Neural progenitor cell (in vitro differentiated cells): Measurements from ENCODE around the gene SPATA21. TPM values are rescaled to one million over a fixed set of nuclear protein-coding genes. Genes with fewer than 3 reads are reported as not detected.
"Not testable (repeated sequence)": the region's sequence is repeated elsewhere in the genome, so short reads cannot be mapped to it uniquely, and the experiment has no call there.

Source experiments
- DNase-seq: peaks from one replicate; pipeline ENCODE4 v3.0.0-alpha.2; 2016; ENCODE audit warnings: low spot score
- H2AFZ ChIP-seq: fragments of 200-600 bp; sonication (generic); replicated peaks from 2 replicates; pipeline ENCODE4 v1.6.1; 2016; ENCODE audit warnings: antibody characterized with exemption
- H3F3A ChIP-seq: fragments of 200-600 bp; sonication (generic); 2 replicates; pipeline ENCODE4 v1.6.1; 2016; ENCODE audit warnings: antibody characterized with exemption, low read depth
- H3K27ac ChIP-seq: fragments of 200-600 bp; sonication (generic); 2 replicates; pipeline ENCODE4 v1.5.1; 2016; ENCODE audit warnings: mild to moderate bottlenecking
- H3K27me3 ChIP-seq: fragments of 200-600 bp; sonication (generic); 2 replicates; pipeline ENCODE4 v1.6.1; 2016; ENCODE audit warnings: mild to moderate bottlenecking, moderate library complexity
- H3K36me3 ChIP-seq: fragments of 200-600 bp; sonication (generic); 2 replicates; pipeline ENCODE4 v1.5.1; 2016
- H3K4me1 ChIP-seq: fragments of 200-600 bp; sonication (generic); 2 replicates; pipeline ENCODE4 v1.6.1; 2016; ENCODE audit warnings: mixed run types
- H3K4me2 ChIP-seq: fragments of 200-600 bp; sonication (generic); 2 replicates; pipeline ENCODE4 v1.6.1; 2016
- H3K4me3 ChIP-seq: fragments of 200-600 bp; sonication (generic); 2 replicates; pipeline ENCODE4 v1.5.1; 2016
- H3K79me2 ChIP-seq: fragments of 200-600 bp; sonication (generic); 2 replicates; pipeline ENCODE4 v1.6.1; 2016; ENCODE audit warnings: low read depth
- H3K9ac ChIP-seq: fragments of 200-600 bp; sonication (generic); 2 replicates; pipeline ENCODE4 v1.6.1; 2016
- H3K9me3 ChIP-seq: fragments of 200-600 bp; sonication (generic); 2 replicates; pipeline ENCODE4 v1.5.1; 2016; ENCODE audit warnings: low read depth
- H4K20me1 ChIP-seq: fragments of 200-600 bp; sonication (generic); 2 replicates; pipeline ENCODE4 v1.6.1; 2016; ENCODE audit warnings: low read depth
- H3K27ac Mint-ChIP-seq: 3 replicates; pipeline ENCODE4 v1.8.0; 2021; ENCODE audit warnings: mixed read lengths
- H3K27me3 Mint-ChIP-seq: 2 replicates; pipeline ENCODE4 v1.8.0; 2022; ENCODE audit warnings: low read depth, mild to moderate bottlenecking, inconsistent platforms, moderate library complexity, mixed read lengths; ENCODE audit not compliant: insufficient read depth
- H3K36me3 Mint-ChIP-seq: 3 replicates; pipeline ENCODE4 v1.8.0; 2021; ENCODE audit warnings: mixed read lengths
- H3K4me1 Mint-ChIP-seq: 3 replicates; pipeline ENCODE4 v1.8.0; 2021; ENCODE audit warnings: mixed read lengths
- H3K4me3 Mint-ChIP-seq: 3 replicates; pipeline ENCODE4 v1.8.0; 2021; ENCODE audit warnings: mild to moderate bottlenecking, moderate library complexity, mixed read lengths
- H3K9me3 Mint-ChIP-seq: 3 replicates; pipeline ENCODE4 v1.8.0; 2020; ENCODE audit warnings: mixed read lengths
- EZH2 ChIP-seq: fragments of 200-600 bp; sonication (generic); IDR thresholded peaks from 2 replicates; pipeline ENCODE4 v1.6.1; 2017; ENCODE audit warnings: antibody characterized with exemption, mild to moderate bottlenecking, moderate library complexity
- EZH2phosphoT487 ChIP-seq: fragments of 200-600 bp; sonication (generic); IDR thresholded peaks from 2 replicates; pipeline ENCODE4 v1.6.1; 2017; ENCODE audit warnings: antibody characterized with exemption
- total RNA-seq: library from RNA; depleted of rRNA; stranded (reverse); fragments of >200 nt; gene quantifications from 2 replicates; pipeline ENCODE4 v1.2.3, GENCODE V29; 2015; ENCODE audit warnings: low replicate concordance
- TF ChIP-seq, protein P1 (sequence below): fragments of 200-600 bp; sonication (generic); IDR thresholded peaks from 2 replicates; pipeline ENCODE4 v1.5.1; 2017; ENCODE audit warnings: antibody characterized with exemption, mild to moderate bottlenecking

The SPATA21 gene
- total RNA-seq, 1 donor from 2014 or later: not detected

DNA sequence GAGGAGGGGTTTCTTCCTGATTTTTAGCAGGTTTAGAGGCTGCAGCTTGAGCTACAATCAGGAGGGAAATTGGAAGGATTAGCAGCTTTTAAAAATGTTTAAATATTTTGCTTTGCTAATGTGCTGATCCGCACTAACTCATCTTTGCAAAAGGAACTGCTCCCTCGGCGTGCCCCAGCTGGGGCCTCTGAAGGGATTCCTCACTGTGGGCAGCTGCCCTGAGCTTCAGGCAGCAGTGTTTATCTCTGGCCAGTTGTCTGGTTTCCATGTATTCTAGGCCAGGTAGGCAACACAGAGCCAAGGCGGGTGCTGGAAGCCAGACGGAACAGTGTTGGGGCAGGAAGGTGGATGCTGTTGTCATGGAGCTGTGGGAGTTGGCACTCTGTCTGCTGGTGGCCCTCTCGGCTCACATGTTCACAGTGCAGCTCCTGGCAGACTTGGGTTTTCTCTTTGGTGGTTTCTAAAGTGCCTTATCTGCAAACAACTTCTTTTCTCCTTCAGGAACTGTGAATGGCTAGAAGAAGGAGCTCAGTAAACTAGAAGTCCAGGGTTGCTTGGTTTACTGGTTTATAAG, 22.2 kb upstream of the SPATA21 start:
- H3K27ac ChIP-seq: no peak overlapping the region
- no peaks in the 10 kb centered on the region for H4K20me1 ChIP-seq
- TF ChIP-seq, protein P1, sequence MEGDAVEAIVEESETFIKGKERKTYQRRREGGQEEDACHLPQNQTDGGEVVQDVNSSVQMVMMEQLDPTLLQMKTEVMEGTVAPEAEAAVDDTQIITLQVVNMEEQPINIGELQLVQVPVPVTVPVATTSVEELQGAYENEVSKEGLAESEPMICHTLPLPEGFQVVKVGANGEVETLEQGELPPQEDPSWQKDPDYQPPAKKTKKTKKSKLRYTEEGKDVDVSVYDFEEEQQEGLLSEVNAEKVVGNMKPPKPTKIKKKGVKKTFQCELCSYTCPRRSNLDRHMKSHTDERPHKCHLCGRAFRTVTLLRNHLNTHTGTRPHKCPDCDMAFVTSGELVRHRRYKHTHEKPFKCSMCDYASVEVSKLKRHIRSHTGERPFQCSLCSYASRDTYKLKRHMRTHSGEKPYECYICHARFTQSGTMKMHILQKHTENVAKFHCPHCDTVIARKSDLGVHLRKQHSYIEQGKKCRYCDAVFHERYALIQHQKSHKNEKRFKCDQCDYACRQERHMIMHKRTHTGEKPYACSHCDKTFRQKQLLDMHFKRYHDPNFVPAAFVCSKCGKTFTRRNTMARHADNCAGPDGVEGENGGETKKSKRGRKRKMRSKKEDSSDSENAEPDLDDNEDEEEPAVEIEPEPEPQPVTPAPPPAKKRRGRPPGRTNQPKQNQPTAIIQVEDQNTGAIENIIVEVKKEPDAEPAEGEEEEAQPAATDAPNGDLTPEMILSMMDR: no peak
- TF ChIP-seq EZH2: no peak
- TF ChIP-seq EZH2phosphoT487: no peak
- H3K79me2 ChIP-seq: no peaks in the 10 kb centered on the region
- H3K4me3 ChIP-seq: no peak overlapping the region
- Mint-ChIP-seq H3K36me3 (peaks cover 35% of the 10 kb centered on the region), H3K4me1 (no peaks in the 10 kb centered on the region), H3K4me3 (no peak overlapping the region), H3K27ac (no peak overlapping the region), H3K9me3 (no peaks in the 10 kb centered on the region), H3K27me3 (no peaks in the 10 kb centered on the region)
- no peak overlapping the region for H3K4me2 ChIP-seq
- no peak overlapping the region for H2AFZ ChIP-seq
- no peak overlapping the region for H3K9ac ChIP-seq
- no peaks in the 10 kb centered on the region for H3K9me3 ChIP-seq
- no peaks in the 10 kb centered on the region for H3K27me3 ChIP-seq
- no peaks in the 10 kb centered on the region for H3F3A ChIP-seq
- H3K4me1 ChIP-seq: no peaks in the 10 kb centered on the region
- no peaks in the 10 kb centered on the region for H3K36me3 ChIP-seq
- DNase-seq: no peak

DNA sequence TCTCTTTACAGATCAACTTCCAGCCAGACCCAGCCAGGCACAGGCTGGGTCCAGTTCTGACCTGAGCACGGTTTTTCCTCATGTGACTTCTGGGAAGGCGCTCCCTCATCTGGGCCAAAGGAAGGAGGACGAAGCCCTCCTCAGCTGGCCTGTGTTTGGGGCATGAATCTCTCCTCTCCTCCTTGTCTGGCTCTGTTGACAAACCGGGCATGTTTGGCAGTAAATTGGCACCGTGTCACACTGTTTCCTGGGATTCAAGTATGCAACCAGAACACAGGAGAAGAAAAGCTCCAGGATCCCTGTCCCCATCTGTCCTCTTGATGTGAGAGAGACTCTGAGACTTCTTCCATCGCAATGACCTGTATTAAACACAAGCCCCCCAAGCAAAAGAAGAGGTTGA, 21.6 kb upstream of the SPATA21 start:
- Histone ChIP-seq H3K36me3 (no peaks in the 10 kb centered on the region), H3F3A (no peaks in the 10 kb centered on the region), H3K27ac (no peak overlapping the region), H3K4me2 (no peak overlapping the region), H3K9me3 (no peaks in the 10 kb centered on the region), H3K4me1 (no peaks in the 10 kb centered on the region), H3K79me2 (no peaks in the 10 kb centered on the region), H2AFZ (no peak overlapping the region), H3K4me3 (no peak overlapping the region), H4K20me1 (no peaks in the 10 kb centered on the region), H3K27me3 (no peaks in the 10 kb centered on the region), H3K9ac (no peak overlapping the region)
- peaks cover 35% of the 10 kb centered on the region for H3K36me3 Mint-ChIP-seq
- TF ChIP-seq, protein P1: no peak
- no peak for TF ChIP-seq EZH2
- TF ChIP-seq EZH2phosphoT487: no peak
- H3K27me3 Mint-ChIP-seq: no peaks in the 10 kb centered on the region
- H3K27ac Mint-ChIP-seq: peak overlapping the region; percentile 65
- DNase-seq: no peak
- no peaks in the 10 kb centered on the region for H3K4me1 Mint-ChIP-seq
- no peaks in the 10 kb centered on the region for H3K9me3 Mint-ChIP-seq
- no peak overlapping the region for H3K4me3 Mint-ChIP-seq

DNA sequence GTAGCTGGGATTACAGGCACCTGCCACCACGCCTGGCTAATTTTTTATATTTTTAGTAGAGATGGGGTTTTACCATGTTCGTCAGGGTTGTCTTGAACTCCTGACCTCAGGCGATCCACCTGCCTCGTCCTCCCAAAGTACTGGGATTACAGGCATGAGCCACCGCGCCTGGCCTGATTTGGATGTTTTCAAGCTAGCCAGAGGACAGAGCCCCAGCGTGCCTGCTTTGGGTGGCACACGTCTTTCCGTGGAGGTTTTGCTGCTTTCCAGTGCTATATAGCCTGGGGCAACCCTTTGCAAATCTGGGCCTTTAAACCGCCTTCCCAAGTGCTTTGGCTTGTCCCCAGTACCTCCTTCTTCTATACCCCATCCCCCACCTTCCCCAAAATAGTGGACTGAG, 18.9 kb upstream of the SPATA21 start:
- H3K27ac Mint-ChIP-seq, H3K9me3 Mint-ChIP-seq, H4K20me1 ChIP-seq, H3K4me3 Mint-ChIP-seq, H3K4me1 Mint-ChIP-seq, H3K9me3 ChIP-seq, H3K4me2 ChIP-seq, H3K27me3 Mint-ChIP-seq, DNase-seq, H2AFZ ChIP-seq, H3K79me2 ChIP-seq, H3K36me3 ChIP-seq, H3K27ac ChIP-seq, H3K9ac ChIP-seq, H3K4me3 ChIP-seq, H3F3A ChIP-seq, H3K27me3 ChIP-seq, H3K4me1 ChIP-seq: not testable (repeated sequence)
- peaks cover 34% of the 10 kb centered on the region for H3K36me3 Mint-ChIP-seq

DNA sequence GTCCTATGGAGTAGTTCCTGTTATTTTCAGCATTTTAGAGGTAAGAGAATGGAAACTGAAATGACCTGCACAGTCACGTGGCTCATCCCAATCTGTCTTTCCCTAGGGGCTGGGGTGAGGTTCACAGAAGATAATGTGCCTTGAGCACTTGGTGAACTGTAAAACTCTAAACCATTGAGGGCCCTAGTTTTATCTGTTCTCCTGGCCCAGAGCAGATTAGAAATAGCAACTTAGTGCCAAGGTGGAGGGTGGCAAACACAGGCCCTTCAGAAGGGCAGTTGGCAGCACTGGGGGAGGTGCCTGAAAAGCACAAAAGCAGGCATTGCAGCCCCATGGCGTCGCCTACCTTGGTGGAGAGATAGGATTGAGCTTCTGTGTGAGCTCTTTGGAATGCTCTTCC, 17.7 kb upstream of the SPATA21 start:
- not testable (repeated sequence) for H3K4me3 Mint-ChIP-seq, H3F3A ChIP-seq, H3K79me2 ChIP-seq, H3K27ac Mint-ChIP-seq, H3K36me3 ChIP-seq, H3K9me3 Mint-ChIP-seq, H3K9me3 ChIP-seq, H3K4me3 ChIP-seq, H3K4me2 ChIP-seq, H3K4me1 Mint-ChIP-seq, H4K20me1 ChIP-seq, H3K27ac ChIP-seq, H3K4me1 ChIP-seq, H3K9ac ChIP-seq, H2AFZ ChIP-seq, H3K27me3 ChIP-seq, H3K27me3 Mint-ChIP-seq, DNase-seq
- H3K36me3 Mint-ChIP-seq: peaks cover 31% of the 10 kb centered on the region
